DMS 273 treated with DMSO at 0.1 percent for 48 hours (cell line): ENCODE data around the gene PHF10.

Source experiments
- DNase-seq: peaks from one replicate; lab custom pipeline; 2025; lab: John Stamatoyannopoulos, UW

PHF10 gene

GRCh38 chr6:169677096-169677495, 47.2 kb downstream of the PHF10 start:
- DNase-seq: no peak

DNA sequence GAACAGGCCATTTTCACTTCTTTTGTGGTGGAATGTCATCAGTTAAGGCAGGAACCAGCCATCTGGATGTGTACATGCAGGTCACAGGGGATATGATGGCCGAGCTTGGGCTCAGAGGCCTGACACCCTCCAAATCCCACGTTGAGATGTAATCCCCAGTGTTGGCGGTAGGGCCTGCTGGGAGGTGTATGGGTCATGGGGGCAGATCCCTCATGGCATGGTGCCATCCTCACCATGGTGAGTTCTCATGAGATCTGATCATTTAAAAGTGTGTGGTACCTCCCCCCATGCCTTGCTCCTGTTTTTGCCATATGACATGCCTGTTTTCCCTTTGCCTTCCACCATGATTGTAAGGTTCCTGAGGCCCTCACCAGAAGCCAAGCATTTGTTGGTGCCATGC, 49.3 kb downstream of the PHF10 start:
- DNase-seq: no peak

DNA sequence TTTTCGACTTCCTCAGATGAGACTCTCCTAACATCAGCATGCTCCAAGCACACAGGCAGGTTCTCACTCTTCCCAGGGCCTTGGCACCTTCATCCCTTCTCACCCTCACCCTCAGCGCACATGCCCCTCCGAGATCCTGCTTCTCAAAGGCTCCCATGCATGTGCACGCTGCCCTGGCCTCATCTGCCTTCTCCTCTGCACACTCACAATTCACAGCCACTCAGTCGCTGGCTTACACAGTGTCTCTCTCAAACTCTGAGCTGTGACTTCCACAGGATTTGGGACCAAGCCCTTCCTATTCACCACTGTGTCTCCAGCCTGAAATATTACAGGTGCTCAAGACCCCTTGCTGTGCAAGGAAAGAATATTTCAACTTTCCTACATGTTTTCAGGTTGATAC, 52.7 kb downstream of the PHF10 start:
- no peak for DNase-seq

- DNase-seq: no peak
Measured at GRCh38 chr6:169669889-169670288, 54.4 kb downstream of the PHF10 start.

DNA sequence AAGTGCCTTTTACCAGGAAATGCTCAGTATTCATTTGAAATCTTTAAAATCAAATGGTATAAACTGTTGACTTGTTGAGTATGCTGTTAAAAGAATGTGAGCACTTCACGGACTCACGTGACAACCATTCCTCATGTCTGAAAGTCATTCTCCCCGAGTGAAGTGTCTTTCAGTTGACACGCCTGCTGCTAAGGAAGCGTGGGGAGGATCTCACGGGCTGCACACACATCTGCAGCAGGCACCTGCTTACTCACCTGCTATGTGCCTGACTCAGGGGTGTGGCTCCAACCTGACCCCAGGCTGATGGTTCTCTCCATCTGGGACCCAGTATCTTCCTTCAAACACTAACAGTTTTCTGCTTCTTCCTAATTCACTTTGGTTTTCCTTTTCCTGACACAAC, 55.2 kb downstream of the PHF10 start:
- DNase-seq: no peak

GRCh38 chr6:169668203-169668847, 56.0 kb downstream of the PHF10 start:
- DNase-seq: no peak

- DNase-seq: no peak
Measured at GRCh38 chr6:169667716-169668115, 56.6 kb downstream of the PHF10 start.

DNA sequence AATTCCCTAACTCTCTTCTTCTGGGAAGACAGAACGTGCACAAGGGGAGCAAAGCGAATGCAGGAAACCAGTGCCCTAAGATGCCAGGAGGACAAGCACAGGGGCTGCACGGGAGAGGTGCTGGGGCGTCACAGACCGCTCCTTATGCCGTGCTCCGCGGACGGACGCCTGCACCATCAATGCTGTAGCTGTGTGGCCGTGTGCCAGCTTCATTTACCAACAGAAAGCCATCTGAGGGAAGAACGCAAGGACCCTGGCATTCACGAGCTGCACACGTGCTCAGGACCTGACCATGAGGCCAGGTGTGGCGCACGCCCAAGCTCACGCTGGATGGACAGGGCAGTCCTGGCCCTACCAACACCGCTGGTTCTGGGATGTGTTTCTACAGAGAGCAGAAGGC, 57.9 kb downstream of the PHF10 start:
- DNase-seq: no peak

DNA sequence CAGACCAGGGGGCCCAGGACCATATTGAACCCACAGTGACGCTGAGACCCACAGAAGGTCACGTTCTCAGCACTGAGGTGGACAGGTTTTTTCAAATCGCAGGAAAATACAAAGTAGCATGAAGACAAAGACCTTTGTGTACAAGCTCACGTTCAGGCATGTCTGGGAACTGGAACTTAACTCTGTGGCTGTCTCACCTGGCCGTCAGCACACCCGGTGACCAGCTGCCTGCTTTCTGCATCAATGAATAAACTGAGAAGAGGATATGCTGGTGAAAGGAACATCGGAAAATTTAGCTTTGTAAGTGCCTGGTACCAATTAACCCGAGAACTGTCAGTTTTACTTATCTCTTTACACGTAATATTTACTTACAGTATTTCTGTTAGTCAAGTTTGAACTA, 59.0 kb downstream of the PHF10 start:
- DNase-seq: no peak

GRCh38 chr6:169664227-169664626, 60.1 kb downstream of the PHF10 start:
- DNase-seq: no peak

DNA sequence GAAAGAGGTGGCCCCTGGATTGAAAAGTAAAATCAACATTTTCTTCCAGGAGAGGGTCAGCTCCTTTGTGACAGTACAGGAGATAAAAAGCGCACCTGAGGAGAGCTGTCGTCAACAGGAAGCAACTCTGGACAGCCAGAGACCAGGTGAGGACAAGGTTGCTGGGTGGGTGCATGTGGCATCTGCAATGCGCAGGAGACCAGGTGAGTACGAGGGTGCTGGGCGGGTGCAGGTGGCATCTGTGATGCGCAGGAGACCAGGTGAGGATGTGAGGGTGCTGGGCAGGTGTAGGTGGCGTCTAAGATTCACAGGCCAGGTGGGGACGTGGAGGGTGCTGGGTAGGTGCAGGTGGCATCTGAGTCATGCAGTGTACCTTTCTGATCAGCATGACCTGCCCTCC, 60.8 kb downstream of the PHF10 start:
- no peak for DNase-seq

- no peak for DNase-seq
Measured at GRCh38 chr6:169661391-169661756, 62.9 kb downstream of the PHF10 start.

GRCh38 chr6:169660751-169661390, 63.4 kb downstream of the PHF10 start:
- no peak for DNase-seq

GRCh38 chr6:169659820-169660610, 64.3 kb downstream of the PHF10 start:
- DNase-seq: no peak

- DNase-seq: no peak
Measured at GRCh38 chr6:169657284-169657610, 67.1 kb downstream of the PHF10 start.

- DNase-seq: no peak
Measured at GRCh38 chr6:169656546-169657283, 67.6 kb downstream of the PHF10 start.

GRCh38 chr6:169654598-169655391, 69.5 kb downstream of the PHF10 start:
- DNase-seq: peak; percentile 49
